ENCODE data around the gene KIAA0753. TPM values are rescaled to one million over a fixed set of nuclear protein-coding genes. Genes with fewer than 3 reads are reported as not detected.

KIAA0753 gene
- total RNA-seq, 1 experiment from 2014 or later: 13.0 TPM

Small RNA genes within 50 kb of the gene (microRNA-seq; reads per million reads assigned to microRNA genes)
- gene MIR4520-1 (ENCODE audit: unreplicated experiment): not detected
- not detected for gene MIR4520-2 (ENCODE audit: unreplicated experiment)

Other genes with a start within 250 kb of the KIAA0753 start
- gene AIPL1, start 205.6 kb downstream of the KIAA0753 start, total RNA-seq (2021; ENCODE audit: unreplicated experiment): not detected
- gene PIMREG, start 196.3 kb downstream of the KIAA0753 start, total RNA-seq (2021; ENCODE audit: unreplicated experiment): 41.2 TPM
- gene PITPNM3, start 84.2 kb downstream of the KIAA0753 start, total RNA-seq (2021; ENCODE audit: unreplicated experiment): 0.44 TPM
- gene TXNDC17, start 349 bp upstream of the KIAA0753 start, total RNA-seq (2021; ENCODE audit: unreplicated experiment): 137 TPM
- gene MED31, start 10.9 kb upstream of the KIAA0753 start, total RNA-seq (2021; ENCODE audit: unreplicated experiment): 18.6 TPM
- gene C17orf100, start 11.1 kb upstream of the KIAA0753 start, total RNA-seq (2021; ENCODE audit: unreplicated experiment): 2.8 TPM
- gene SLC13A5, start 72.7 kb upstream of the KIAA0753 start, total RNA-seq (2021; ENCODE audit: unreplicated experiment): 0.26 TPM
- gene XAF1, start 115.3 kb upstream of the KIAA0753 start, total RNA-seq (2021; ENCODE audit: unreplicated experiment): 3.5 TPM
- gene FBXO39, start 135.5 kb upstream of the KIAA0753 start, total RNA-seq (2021; ENCODE audit: unreplicated experiment): not detected
- gene TEKT1, start 191.0 kb upstream of the KIAA0753 start, total RNA-seq (2021; ENCODE audit: unreplicated experiment): not detected

Measured in Panc1 (cell line).